GM18858 (cell line): ENCODE measurements around the gene MRPS33.

Source experiments
- ATAC-seq: cut with Tn5 transposase; IDR thresholded peaks from one replicate; pipeline ENCODE4 v1.9.1; 2021; ENCODE audit not compliant: unreplicated experiment

Gene MRPS33

GRCh38 chr7:141012696-141013344 lies 1.9 kb downstream of the MRPS33 start:
- no peak for ATAC-seq

GRCh38 chr7:141012044-141012685 lies 2.6 kb downstream of the MRPS33 start:
- peak; percentile 31 for ATAC-seq

- ATAC-seq: no peak
Measured at GRCh38 chr7:141011443-141011842, 3.3 kb downstream of the MRPS33 start.

GRCh38 chr7:141003172-141004065 lies 11.3 kb downstream of the MRPS33 start:
- ATAC-seq: no peak

GRCh38 chr7:141001546-141001945 lies 13.2 kb downstream of the MRPS33 start:
- no peak for ATAC-seq

- no peak for ATAC-seq
Measured at GRCh38 chr7:141001122-141001521, 13.6 kb downstream of the MRPS33 start.

GRCh38 chr7:140998715-140999114 lies 16.0 kb downstream of the MRPS33 start:
- ATAC-seq: no peak

GRCh38 chr7:140992422-140992821 lies 22.3 kb downstream of the MRPS33 start:
- ATAC-seq: no peak

GRCh38 chr7:140990193-140990962 lies 24.4 kb downstream of the MRPS33 start:
- ATAC-seq: no peak

- peak; percentile 57 for ATAC-seq
Measured at GRCh38 chr7:140989068-140989467, 25.7 kb downstream of the MRPS33 start.

- ATAC-seq: no peak
Measured at GRCh38 chr7:140983802-140984201, 30.9 kb downstream of the MRPS33 start.

GRCh38 chr7:140982508-140982907 lies 32.2 kb downstream of the MRPS33 start:
- ATAC-seq: no peak

GRCh38 chr7:140981951-140982350 lies 32.8 kb downstream of the MRPS33 start:
- no peak for ATAC-seq

- ATAC-seq: no peak
Measured at GRCh38 chr7:140977741-140978140, 37.0 kb downstream of the MRPS33 start.

GRCh38 chr7:140972876-140973829 lies 41.6 kb downstream of the MRPS33 start:
- ATAC-seq: no peak

GRCh38 chr7:140972344-140972743 lies 42.4 kb downstream of the MRPS33 start:
- no peak for ATAC-seq

GRCh38 chr7:140967438-140967837 lies 47.3 kb downstream of the MRPS33 start:
- ATAC-seq: no peak

- ATAC-seq: no peak
Measured at GRCh38 chr7:140966561-140967233, 48.1 kb downstream of the MRPS33 start.

- ATAC-seq: no peak
Measured at GRCh38 chr7:140961117-140961516, 53.6 kb downstream of the MRPS33 start.
